Stimulated activated CD4-positive, alpha-beta T cell treated with anti-CD3 and anti-CD28 coated beads, Interleukin-1b, Interleukin-23, amount 100 ng/mL, for 48 hours (primary cell): ENCODE measurements around the gene NXPE3.
"Not testable (repeated sequence)": the region's sequence is repeated elsewhere in the genome, so short reads cannot be mapped to it uniquely, and the experiment has no call there.

Source experiments
- DNase-seq: peaks from one replicate; pipeline ENCODE4 v3.0.0-alpha.2; 2020

Gene NXPE3

GRCh38 chr3:101853982-101854381, 75.0 kb downstream of the NXPE3 start:
- DNase-seq: no peak

GRCh38 chr3:101854608-101855304, 75.7 kb downstream of the NXPE3 start:
- DNase-seq: no peak

GRCh38 chr3:101857301-101857741, 78.3 kb downstream of the NXPE3 start:
- DNase-seq: no peak

GRCh38 chr3:101858464-101859030, 79.5 kb downstream of the NXPE3 start:
- no peak for DNase-seq

GRCh38 chr3:101859882-101860448, 81.0 kb downstream of the NXPE3 start:
- DNase-seq: no peak

GRCh38 chr3:101861212-101861788, 82.3 kb downstream of the NXPE3 start:
- DNase-seq: no peak

- no peak for DNase-seq
These were observed 82.9 kb downstream of the NXPE3 start for GRCh38 chr3:101861789-101862415.

- DNase-seq: no peak
These were observed 83.6 kb downstream of the NXPE3 start for GRCh38 chr3:101862416-101863165.

- not testable (repeated sequence) for DNase-seq
These were observed 85.9 kb downstream of the NXPE3 start for GRCh38 chr3:101864926-101865325.

- no peak for DNase-seq
These were observed 86.9 kb downstream of the NXPE3 start for GRCh38 chr3:101865751-101866509.

- DNase-seq: no peak
These were observed 88.5 kb downstream of the NXPE3 start for GRCh38 chr3:101867511-101867910.

- no peak for DNase-seq
These were observed 89.0 kb downstream of the NXPE3 start for GRCh38 chr3:101867996-101868395.

GRCh38 chr3:101868534-101869464, 89.8 kb downstream of the NXPE3 start:
- DNase-seq: no peak

GRCh38 chr3:101870138-101870537, 91.1 kb downstream of the NXPE3 start:
- DNase-seq: no peak

GRCh38 chr3:101873619-101874018, 94.6 kb downstream of the NXPE3 start:
- DNase-seq: no peak

- no peak for DNase-seq
These were observed 97.1 kb downstream of the NXPE3 start for GRCh38 chr3:101876142-101876541.
